ENCODE measurements around the gene PACRG. TPM values are rescaled to one million over a fixed set of nuclear protein-coding genes. Genes with fewer than 3 reads are reported as not detected.

The PACRG gene
- total and polyA plus RNA-seq, 2 experiments from 2014 or later, result 0.17 to 0.68 TPM

- H3K36me3 ChIP-seq (ENCODE audit: insufficient read depth), result no peaks in the 10 kb centered on the region
- no peaks in the 10 kb centered on the region for H3K9me2 ChIP-seq (ENCODE audit: insufficient read depth)
- Mint-ChIP-seq H3K4me3 (no peak overlapping the region), H3K4me1 (peaks cover 18% of the 10 kb centered on the region), H3K36me3 (ENCODE audit: low read depth) (peaks cover 5% of the 10 kb centered on the region; the same call in 2 of the 3 replicates), H3K27ac (no peak overlapping the region), H3K27me3 (ENCODE audit: insufficient read depth, low read depth, poor library complexity) (peaks cover 3% of the 10 kb centered on the region), H3K9me3 (peaks cover 9% of the 10 kb centered on the region; the same call in 2 of the 3 replicates)
- TF ChIP-seq STAT1 (IDR thresholded peaks at IDR 0.05; ENCODE audit: unreplicated experiment) (no peak), ZNF331 (CRISPR knock-in tag; IDR thresholded peaks at IDR 0.05; ENCODE audit: low read depth) (no peak), EZH2 (IDR thresholded peaks at IDR 0.05; ENCODE audit: low read depth, unreplicated experiment) (no peak), ZNF114 (CRISPR knock-in tag; IDR thresholded peaks at IDR 0.05) (no peak), POLR2AphosphoS5 (IDR thresholded peaks at IDR 0.05; ENCODE audit: low read depth) (no peak), REST (IDR thresholded peaks at IDR 0.05; ENCODE audit: unreplicated experiment) (no peak), ETS1 (IDR thresholded peaks at IDR 0.05) (no peak), EZH2phosphoT487 (IDR thresholded peaks at IDR 0.05; ENCODE audit: unreplicated experiment) (no peak)
- H3K27me3 ChIP-seq (ENCODE audit: insufficient read depth), result no peaks in the 10 kb centered on the region
- ATAC-seq (no peak), DNase-seq (ENCODE audit: low spot score) (no peak)
- H2AFZ ChIP-seq, result no peak overlapping the region
- H3F3A ChIP-seq (replicated peaks; ENCODE audit: low read depth), result no peaks in the 10 kb centered on the region
- H3K27ac ChIP-seq (ENCODE audit: low read depth), result no peak overlapping the region
- H3K79me2 ChIP-seq (replicated peaks; ENCODE audit: insufficient read depth), result no peaks in the 10 kb centered on the region
- peaks cover 17% of the 10 kb centered on the region for H3K4me1 ChIP-seq (ENCODE audit: insufficient read depth)
- no peaks in the 10 kb centered on the region for H4K20me1 ChIP-seq (replicated peaks; ENCODE audit: insufficient read depth)
- H3K4me3 ChIP-seq, result no peak overlapping the region
- H3K4me2 ChIP-seq, result no peak overlapping the region
Observed at GRCh38 chr6:162710936-162711335, 16.8 kb upstream of the PACRG start.

- ATAC-seq, result no peak
- no peaks in the 10 kb centered on the region for H3K79me2 ChIP-seq (replicated peaks; ENCODE audit: insufficient read depth)
- H3K4me2 ChIP-seq, result no peak overlapping the region
- no peak overlapping the region for H3K4me3 ChIP-seq
- no peaks in the 10 kb centered on the region for H3K9me2 ChIP-seq (ENCODE audit: insufficient read depth)
- Mint-ChIP-seq H3K9me3 (peaks cover 9% of the 10 kb centered on the region; the same call in 2 of the 3 replicates), H3K36me3 (ENCODE audit: low read depth) (peaks cover 5% of the 10 kb centered on the region; the same call in 2 of the 3 replicates), H3K27me3 (ENCODE audit: insufficient read depth, low read depth, poor library complexity) (peaks cover 3% of the 10 kb centered on the region), H3K4me3 (no peak overlapping the region), H3K27ac (no peak overlapping the region), H3K4me1 (peaks cover 18% of the 10 kb centered on the region)
- no peak overlapping the region for H3K27ac ChIP-seq (ENCODE audit: low read depth)
- H4K20me1 ChIP-seq (replicated peaks; ENCODE audit: insufficient read depth), result no peaks in the 10 kb centered on the region
- H3K4me1 ChIP-seq (ENCODE audit: insufficient read depth), result peaks cover 17% of the 10 kb centered on the region
- H3K27me3 ChIP-seq (ENCODE audit: insufficient read depth), result no peaks in the 10 kb centered on the region
- no peak overlapping the region for H2AFZ ChIP-seq
- no peaks in the 10 kb centered on the region for H3F3A ChIP-seq (replicated peaks; ENCODE audit: low read depth)
- no peak for DNase-seq (ENCODE audit: low spot score)
- no peaks in the 10 kb centered on the region for H3K36me3 ChIP-seq (ENCODE audit: insufficient read depth)
- TF ChIP-seq STAT1 (IDR thresholded peaks at IDR 0.05; ENCODE audit: unreplicated experiment) (no peak), ETS1 (IDR thresholded peaks at IDR 0.05) (no peak), ZNF114 (CRISPR knock-in tag; IDR thresholded peaks at IDR 0.05) (no peak), ZNF331 (CRISPR knock-in tag; IDR thresholded peaks at IDR 0.05; ENCODE audit: low read depth) (no peak), REST (IDR thresholded peaks at IDR 0.05; ENCODE audit: unreplicated experiment) (no peak), EZH2phosphoT487 (IDR thresholded peaks at IDR 0.05; ENCODE audit: unreplicated experiment) (no peak), CREB1 (CRISPR knock-in tag; IDR thresholded peaks at IDR 0.05; ENCODE audit: low read depth) (no peak), NANOG (IDR thresholded peaks at IDR 0.05; ENCODE audit: borderline replicate concordance) (no peak), POLR2AphosphoS5 (IDR thresholded peaks at IDR 0.05; ENCODE audit: low read depth) (no peak), CTCF (conservative IDR thresholded peaks at IDR 0.05; ENCODE audit: low read depth in 2 of 2) (no peak)
Observed at GRCh38 chr6:162711376-162711775, 16.4 kb upstream of the PACRG start.
